Measurements from ENCODE around the gene LRRTM2.
"Not testable (repeated sequence)": the region's sequence is repeated elsewhere in the genome, so short reads cannot be mapped to it uniquely, and the experiment has no call there.

Gene LRRTM2

DNA sequence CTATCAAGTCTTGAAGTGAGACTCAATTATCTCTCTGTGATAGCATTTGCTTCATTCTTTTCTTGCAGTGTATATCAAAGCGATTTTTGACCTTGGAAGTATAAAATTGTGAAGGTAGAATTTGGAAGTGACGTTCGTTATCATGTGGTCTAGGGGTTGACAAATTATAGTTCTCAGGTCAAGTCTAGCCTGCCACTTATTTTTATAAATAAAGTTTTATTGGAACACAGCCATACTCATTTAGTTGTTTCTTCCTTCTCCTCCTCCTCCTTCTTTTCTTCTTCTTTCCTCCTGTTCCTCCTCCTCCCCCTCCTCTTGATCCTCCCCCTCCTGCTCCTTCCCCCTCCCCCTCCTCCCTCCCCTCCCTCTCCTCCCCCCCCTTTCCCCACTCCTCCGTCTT is 38.0 kb downstream of the LRRTM2 start:
- DNase-seq (ENCODE audit: low read depth in 2 of 2), result no peak

DNA sequence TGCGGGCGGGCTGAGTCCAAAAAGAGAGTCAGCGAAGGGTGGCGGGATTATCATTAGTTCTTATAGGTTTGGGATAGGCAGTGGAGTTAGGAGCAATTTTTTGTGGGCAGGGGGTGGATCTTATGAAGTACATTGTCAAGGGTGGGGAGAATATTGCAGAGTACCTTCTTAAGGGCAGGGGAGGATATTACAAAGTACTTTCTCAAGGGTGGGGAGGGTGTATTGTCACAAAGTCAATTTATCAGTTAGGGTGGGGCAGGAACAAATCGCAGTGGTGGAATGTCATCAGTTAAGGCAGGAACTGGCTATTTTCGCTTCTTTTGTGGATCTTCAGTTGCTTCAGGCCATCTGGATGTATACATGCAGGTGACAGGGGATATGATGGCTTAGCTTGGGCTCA is 40.3 kb downstream of the LRRTM2 start:
- not testable (repeated sequence) for DNase-seq (ENCODE audit: low read depth in 2 of 2)

DNA sequence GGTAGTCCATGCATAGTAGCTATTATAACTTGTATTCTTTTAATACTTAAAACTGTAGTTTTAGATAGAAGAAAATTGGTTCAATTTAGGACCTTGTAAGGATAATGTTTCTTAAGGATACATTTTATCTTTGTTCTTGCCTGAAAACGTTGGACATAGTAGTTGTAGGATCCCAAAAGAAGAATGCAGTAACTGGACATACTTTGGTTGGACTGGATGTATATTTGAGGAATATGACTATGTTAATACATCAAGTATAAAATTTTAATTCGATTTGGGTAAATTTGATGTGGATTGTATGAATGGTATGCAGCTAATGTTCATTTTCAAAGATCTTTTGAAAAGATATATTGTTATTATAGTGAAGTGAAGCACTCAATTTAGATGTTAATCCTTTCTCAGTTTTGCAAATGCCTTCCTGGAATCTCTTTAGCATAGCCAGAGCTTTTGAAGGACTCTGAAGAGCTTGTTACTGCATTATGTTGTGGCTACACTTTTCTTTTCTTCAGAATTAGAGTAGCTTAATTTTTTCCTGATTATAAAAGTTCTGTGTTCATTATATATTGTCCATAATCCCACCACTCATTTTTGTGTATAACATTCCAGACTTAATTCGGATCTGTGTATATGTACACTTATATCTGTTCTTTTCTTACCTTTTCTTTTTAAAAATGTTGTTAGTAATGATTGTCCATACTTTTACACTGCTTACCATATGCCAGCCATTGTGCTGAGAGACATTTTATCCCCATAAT is 41.2 kb downstream of the LRRTM2 start:
- no peak for DNase-seq (ENCODE audit: low read depth in 2 of 2)

DNA sequence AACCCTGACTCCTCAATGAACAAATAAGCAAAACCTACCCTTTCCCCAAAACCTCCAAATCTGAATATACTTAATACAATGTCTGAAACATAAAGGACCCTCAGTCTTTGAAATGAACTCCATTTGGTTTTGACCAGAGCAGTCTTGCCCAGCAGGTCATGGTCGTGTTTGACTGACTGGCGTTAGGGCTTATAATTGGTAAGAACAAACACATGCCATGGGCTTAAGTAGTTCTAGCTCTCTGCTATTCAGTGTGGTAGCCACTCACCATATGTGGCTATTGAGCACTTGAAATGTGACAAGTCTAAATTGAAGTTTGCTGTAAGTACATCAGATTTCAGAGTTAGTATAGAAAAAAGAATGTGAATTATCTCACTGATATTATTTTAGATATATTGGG is 42.1 kb downstream of the LRRTM2 start:
- no peak for DNase-seq (ENCODE audit: low read depth in 2 of 2)

DNA sequence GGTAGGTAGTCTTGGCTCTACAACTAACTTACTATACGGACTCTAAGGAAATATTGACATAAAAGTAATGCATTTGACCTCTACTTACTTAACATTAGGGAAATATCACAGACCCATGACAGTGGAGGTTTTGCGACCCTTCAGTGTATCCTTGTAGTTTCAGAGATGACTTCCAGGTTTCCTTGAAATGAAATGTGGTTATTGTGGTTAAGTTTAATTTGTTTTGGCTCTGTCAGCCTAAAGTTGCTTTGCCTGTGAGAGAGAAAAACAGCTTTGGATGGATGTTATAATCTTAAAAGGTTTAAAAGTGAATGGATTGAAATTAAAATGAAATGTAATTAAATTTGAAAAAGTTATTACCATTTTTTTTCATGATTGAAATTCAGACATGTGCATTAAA is 42.9 kb downstream of the LRRTM2 start:
- DNase-seq (ENCODE audit: low read depth in 2 of 2), result no peak

DNA sequence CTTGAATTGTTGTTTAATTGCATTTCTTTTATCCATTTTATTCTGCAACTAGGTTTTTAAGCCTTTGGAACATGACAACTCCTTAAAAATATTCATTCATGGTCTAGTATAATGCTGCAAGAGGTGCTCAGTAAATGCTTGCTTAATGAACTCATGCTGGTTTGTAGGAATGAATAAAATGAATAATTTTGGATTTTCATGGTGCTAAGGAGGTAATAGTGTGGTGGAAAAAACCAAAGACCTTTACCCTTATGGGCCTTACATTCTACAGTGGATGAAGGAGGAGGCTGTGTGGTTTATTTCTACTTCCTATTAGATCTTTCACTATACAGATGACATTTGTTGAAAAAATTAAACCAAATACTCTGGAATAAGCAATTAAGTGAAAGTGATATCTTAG is 43.4 kb downstream of the LRRTM2 start:
- no peak for DNase-seq (ENCODE audit: low read depth in 2 of 2)

DNA sequence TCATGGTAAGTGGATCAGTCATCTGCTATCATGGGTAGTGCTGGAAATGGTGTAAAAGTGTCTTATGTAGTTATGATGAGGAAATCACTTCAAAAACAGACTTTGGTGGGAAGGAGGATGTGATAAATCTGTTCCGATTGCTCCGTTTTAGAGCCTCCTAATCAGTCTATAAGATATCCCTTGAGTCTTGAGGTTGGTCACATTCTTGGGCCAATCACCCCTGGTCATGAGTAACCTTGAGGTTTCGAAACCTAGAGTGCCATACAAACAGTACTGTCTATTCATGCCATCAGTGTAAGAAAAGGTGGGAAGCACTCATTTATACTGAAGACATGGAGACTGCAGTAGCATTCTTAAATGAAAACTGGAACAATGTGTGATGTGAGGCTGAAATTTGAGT is 45.8 kb downstream of the LRRTM2 start:
- no peak for DNase-seq (ENCODE audit: low read depth in 2 of 2)

DNA sequence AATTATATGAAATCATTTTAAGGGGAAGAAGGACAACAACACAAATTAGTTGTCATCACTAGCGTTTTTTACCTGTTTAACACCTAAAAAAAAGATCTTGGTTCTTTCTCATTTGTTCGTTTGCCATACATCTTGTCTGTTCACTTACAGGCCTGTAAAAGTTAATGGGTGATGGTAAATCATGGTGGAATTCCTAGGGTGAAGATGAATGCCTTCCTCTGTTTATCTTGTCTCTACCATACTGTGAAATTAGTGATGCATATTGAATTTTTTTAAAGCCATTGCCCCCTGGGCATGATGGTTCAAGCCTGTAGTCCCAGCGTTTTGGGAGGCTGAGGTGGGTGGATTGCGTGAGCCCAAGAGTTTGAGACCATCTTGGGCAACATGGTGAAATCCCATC is 46.6 kb downstream of the LRRTM2 start:
- DNase-seq (ENCODE audit: low read depth in 2 of 2), result no peak

DNA sequence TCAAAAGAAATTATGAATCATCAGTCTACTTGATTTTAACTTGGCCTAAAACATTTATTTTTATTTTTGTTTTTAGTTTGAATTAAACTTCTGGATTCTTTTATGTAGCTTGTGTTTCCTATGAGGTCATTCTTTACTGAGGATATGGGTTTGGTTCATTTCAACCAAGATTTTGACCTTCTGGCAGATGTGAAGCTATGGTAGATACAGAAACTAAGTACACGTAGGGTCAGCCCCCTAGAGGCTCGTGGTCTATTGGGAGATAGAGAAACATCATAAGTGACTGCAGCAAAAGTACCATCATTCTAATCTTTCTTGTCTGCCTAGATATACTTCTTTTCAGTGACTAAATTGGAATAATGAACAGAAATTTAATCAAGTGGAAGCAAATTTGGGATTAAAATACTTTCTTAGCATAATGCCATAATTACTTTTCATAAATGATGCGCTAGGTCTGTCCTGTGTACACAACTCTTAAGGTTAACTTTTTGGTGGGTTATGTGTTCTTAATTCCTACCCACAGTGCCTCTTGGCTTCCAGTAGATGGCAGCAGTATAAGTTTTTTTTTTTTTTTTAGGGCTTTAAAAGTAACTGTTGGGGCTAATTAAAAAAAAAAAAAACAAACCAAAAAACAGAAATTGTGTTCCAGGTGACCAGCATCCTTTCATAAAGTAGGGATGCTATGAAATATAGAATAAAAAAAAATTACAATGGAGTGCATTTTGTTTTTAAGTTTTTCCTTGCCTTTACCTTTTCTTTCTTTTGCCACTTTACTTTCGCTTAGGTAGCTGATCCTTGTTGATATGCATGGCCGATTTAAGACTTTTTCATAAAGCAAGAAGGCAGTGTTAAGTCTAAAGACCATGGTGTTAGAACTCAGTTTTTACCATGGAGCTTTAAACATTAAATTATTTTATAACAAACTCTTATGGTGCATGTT is 49.9 kb downstream of the LRRTM2 start:
- DNase-seq (ENCODE audit: low read depth in 2 of 2), result no peak

DNA sequence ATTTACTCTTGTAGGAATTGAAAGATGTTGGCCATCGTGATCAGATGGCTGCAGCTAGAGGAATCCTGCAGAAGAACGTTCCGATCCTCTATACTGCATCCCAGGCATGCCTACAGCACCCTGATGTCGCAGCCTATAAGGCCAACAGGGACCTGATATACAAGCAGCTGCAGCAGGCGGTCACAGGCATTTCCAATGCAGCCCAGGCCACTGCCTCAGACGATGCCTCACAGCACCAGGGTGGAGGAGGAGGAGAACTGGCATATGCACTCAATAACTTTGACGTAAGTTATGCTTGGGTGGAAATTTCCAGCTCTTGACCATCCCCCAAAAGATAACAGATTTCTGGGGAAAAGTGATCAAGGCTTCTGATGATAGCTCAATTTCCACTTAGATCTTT is 50.6 kb downstream of the LRRTM2 start:
- DNase-seq (ENCODE audit: low read depth in 2 of 2), result no peak

DNA sequence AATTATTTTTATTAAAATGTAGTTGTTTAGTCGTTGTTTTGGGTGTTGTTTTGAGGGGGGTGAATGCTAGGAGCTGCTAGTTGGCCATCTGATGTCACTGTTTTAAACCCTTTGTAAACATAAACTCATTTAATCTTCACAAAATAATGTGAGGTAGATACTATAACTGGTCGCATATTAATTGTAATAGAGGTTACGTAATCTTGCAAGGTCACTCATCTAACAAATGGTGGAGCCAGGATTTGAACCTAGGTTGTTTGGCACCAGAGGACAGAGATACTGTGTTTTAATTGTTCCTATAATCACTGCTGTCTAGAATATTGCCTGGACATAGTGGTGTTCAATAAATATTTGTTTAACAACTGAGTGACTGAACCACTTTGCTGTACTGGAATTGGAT is 54.4 kb downstream of the LRRTM2 start:
- DNase-seq (ENCODE audit: low read depth in 2 of 2), result no peak

DNA sequence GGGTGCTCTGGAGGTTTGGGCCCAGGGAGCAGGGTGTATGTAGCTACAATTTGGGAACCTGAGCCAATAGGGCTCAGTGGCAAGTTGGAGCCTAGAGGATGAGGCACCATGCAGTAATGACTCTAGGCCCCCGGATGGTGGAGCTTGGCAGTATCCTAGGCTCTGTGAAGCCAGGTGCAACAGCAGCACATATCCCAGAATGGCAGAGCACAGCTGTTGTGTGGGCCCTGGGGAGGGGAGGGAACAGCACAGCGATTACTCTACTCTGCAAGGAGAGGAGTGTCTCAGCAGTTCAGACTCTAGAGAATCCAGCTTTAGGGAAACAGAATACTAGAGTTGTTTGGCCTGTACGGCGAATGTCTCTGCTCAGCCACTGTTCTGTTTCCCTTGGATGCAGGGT is 56.1 kb downstream of the LRRTM2 start:
- DNase-seq (ENCODE audit: low read depth in 2 of 2), result no peak
